Upper lobe of left lung (tissue), 6 donors: ENCODE results near the gene STARD9. TPM values are rescaled to one million over a fixed set of nuclear protein-coding genes. Genes with fewer than 3 reads are reported as not detected.

Experiments
- ATAC-seq, 2 donors: fragments of 200-7000 bp; cut with Tn5 transposase; one replicate each; pipeline ENCODE4 v1.9.1; 2022; ENCODE audit warnings: mild to moderate bottlenecking in 2 of 2, moderate library complexity in 2 of 2; ENCODE audit not compliant: low FRiP score in 2 of 2
- DNase-seq, 2 donors: peaks; one replicate each; pipeline ENCODE4 v3.0.0-alpha.2; 2019 to 2020
- H3K27ac ChIP-seq, 4 donors: fragments of 200-600 bp; sonication (generic); one replicate each; pipeline ENCODE4 v1.5.1; 2016 to 2019
- H3K27me3 ChIP-seq, 4 donors: fragments of 200-600 bp; sonication (generic); one replicate each; pipeline ENCODE4 v1.5.1; 2017 to 2019
- H3K36me3 ChIP-seq, 4 donors: fragments of 200-600 bp; sonication (generic); one replicate each; pipeline ENCODE4 v1.5.1; 2016 to 2019
- H3K4me1 ChIP-seq, 4 donors: fragments of 200-600 bp; sonication (generic); one replicate each; pipeline ENCODE4 v1.5.1; 2018 to 2019
- H3K4me3 ChIP-seq, 4 donors: fragments of 200-600 bp; sonication (generic); one replicate each; pipeline ENCODE4 v1.5.1; 2017 to 2019; ENCODE audit warnings: mild to moderate bottlenecking in 2 of 4, moderate library complexity in 1 of 4
- H3K9me3 ChIP-seq, 4 donors: fragments of 200-600 bp; sonication (generic); one replicate each; pipeline ENCODE4 v1.5.1; 2018 to 2019
- CTCF ChIP-seq, 6 experiments: fragments of 450-650 bp in 4 of 6; fragments of 200-600 bp in 2 of 6; sonication (generic) in 2 of 6; IDR thresholded peaks; one replicate each; pipeline ENCODE4 v1.5.1; 2016 to 2019; ENCODE audit warnings: antibody characterized with exemption in 6 of 6
- EP300 ChIP-seq, 4 donors: sonication (generic); formaldehyde crosslinking; IDR thresholded peaks; one replicate each; pipeline ENCODE4 v1.5.1; 2017; ENCODE audit warnings: antibody characterized with exemption in 4 of 4, control low read depth in 2 of 4
- POLR2A ChIP-seq, 4 donors: fragments of 450-650 bp; IDR thresholded peaks; one replicate each; pipeline ENCODE4 v1.5.1; 2016 to 2017; ENCODE audit warnings: antibody characterized with exemption in 4 of 4, mild to moderate bottlenecking in 2 of 4
- POLR2AphosphoS5 ChIP-seq, 2 donors: sonication (generic); formaldehyde crosslinking; IDR thresholded peaks; one replicate each; pipeline ENCODE4 v1.5.1; 2017; ENCODE audit warnings: antibody characterized with exemption in 2 of 2
- WGBS, 2 donors: methylation state at CpG; one replicate each; pipeline ENCODE4 v1.1.5; 2017 to 2018; 5-methylcytosine and 5-hydroxymethylcytosine counted together
- total RNA-seq, 6 donors: library from RNA; depleted of rRNA in 4 of 6; stranded (reverse); fragments of >200 nt in 4 of 6; gene quantifications; one replicate each; pipeline versions ENCODE4 v1.1.0 to v1.2.1, GENCODE V29; 2016 to 2021
- donor health status: DM: no; HTN: no; CAD: no; lungs with moderate emphysema.
- donor health status: DM: no; HTN: yes; CAD: no; lungs with severe emphysema.

STARD9 gene
- total RNA-seq, 6 donors from 2014 or later: 14.6 to 141 (median 28.8) TPM

- H3K27me3 ChIP-seq: no peaks in the 10 kb centered on the region
- ATAC-seq: no peak
- no peak overlapping the region for H3K4me3 ChIP-seq
- peaks cover 16 to 21% (median 17%) of the 10 kb centered on the region in 4 donors for H3K4me1 ChIP-seq
- DNase-seq: no peak
- no peaks in the 10 kb centered on the region for H3K9me3 ChIP-seq
- TF ChIP-seq EP300 (IDR thresholded peaks at IDR 0.05): no peak
- H3K36me3 ChIP-seq: peaks cover 22 to 57% (median 48%) of the 10 kb centered on the region in 4 donors
- no peak overlapping the region for H3K27ac ChIP-seq
- WGBS, 2 donors: 93 to 97% methylated on average over 3 to 6 of the region's 6 CpGs
Observed at GRCh38 chr15:42734076-42734672, 158.8 kb downstream of the STARD9 start.

DNA sequence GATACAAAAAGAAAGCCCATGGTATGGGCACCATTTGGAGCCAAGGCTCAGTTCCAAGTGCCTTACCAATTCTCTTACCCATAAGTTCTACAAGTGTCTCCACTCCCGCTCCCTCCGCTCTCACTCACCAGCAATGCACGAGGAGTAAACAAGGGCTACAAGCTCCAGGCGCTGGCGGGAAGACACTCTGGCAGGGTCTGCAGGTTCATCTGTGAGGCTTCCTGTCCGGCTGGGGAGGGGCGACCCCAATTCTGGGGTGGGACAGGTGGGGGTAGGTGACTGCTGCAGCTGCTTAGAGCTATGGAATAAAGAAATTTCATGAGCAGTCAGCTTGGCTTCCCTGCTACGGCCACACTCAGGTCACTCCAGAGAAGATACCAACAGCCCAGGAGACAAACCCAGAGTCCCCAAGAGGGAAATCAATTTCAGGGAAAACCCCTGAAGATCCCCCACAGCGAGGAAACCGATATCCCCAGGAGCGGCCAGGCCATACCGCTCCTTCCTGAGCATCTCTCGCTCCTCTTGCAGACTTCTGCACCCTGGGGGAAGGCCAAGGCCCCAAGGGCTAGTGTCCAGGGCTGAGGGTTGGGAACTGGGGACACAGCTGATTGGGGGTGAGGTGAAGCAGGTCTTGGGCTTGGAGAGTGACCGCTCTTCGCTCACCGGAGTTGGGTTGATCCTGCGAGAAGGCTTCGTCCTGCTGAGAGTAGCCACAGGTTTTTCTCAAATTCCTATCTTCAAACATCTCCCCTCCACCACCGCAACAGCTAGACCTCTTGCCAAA is 160.2 kb downstream of the STARD9 start:
- peaks cover 20 to 43% (median 35%) of the 10 kb centered on the region in 4 donors for H3K36me3 ChIP-seq
- no peaks in the 10 kb centered on the region for H3K27me3 ChIP-seq
- no peaks in the 10 kb centered on the region for H3K9me3 ChIP-seq
- ATAC-seq: no peak
- TF ChIP-seq EP300 (IDR thresholded peaks at IDR 0.05): no peak
- TF ChIP-seq POLR2AphosphoS5 (IDR thresholded peaks at IDR 0.05): no peak
- no peak for TF ChIP-seq CTCF (IDR thresholded peaks at IDR 0.05)
- no peak for TF ChIP-seq POLR2A (IDR thresholded peaks at IDR 0.05)
- no peak for DNase-seq
- H3K4me1 ChIP-seq: peaks cover 16 to 21% (median 17%) of the 10 kb centered on the region in 4 donors
- 88 to 89% methylated on average over 15 to 19 of the region's 19 CpGs for WGBS, 2 donors
- peak overlapping the region in 3 of 4 donors; percentile 82 to 100 (median 99) for H3K4me3 ChIP-seq
- H3K27ac ChIP-seq: peak overlapping the region in 1 of 4 donors; percentile 90

- Histone ChIP-seq H3K4me3 (peak overlapping the region; percentile 82 to 100 (median 92)), H3K27ac (peak overlapping the region; percentile 82 to 93 (median 90)), H3K36me3 (peaks cover 15 to 36% (median 29%) of the 10 kb centered on the region in 4 donors), H3K4me1 (peaks cover 16 to 21% (median 17%) of the 10 kb centered on the region in 4 donors), H3K27me3 (no peaks in the 10 kb centered on the region), H3K9me3 (no peaks in the 10 kb centered on the region)
- WGBS, 2 donors: 6 to 7% methylated on average over 10 to 15 of the region's 55 CpGs
- TF ChIP-seq POLR2AphosphoS5 (IDR thresholded peaks at IDR 0.05): no peak
- ATAC-seq (peak in 1 of 2 donors; percentile 68), DNase-seq (no peak)
Observed at GRCh38 chr15:42736178-42736792, 160.9 kb downstream of the STARD9 start.

GRCh38 chr15:42736793-42737528 is 161.6 kb downstream of the STARD9 start, which contains the start of gene CDAN1:
Gene CDAN1, minus strand, starts transcription at chr15:42737128. Its CDS starts 26 bp downstream, at chr15:42737102.
- Histone ChIP-seq H3K27me3 (no peaks in the 10 kb centered on the region), H3K4me3 (peak within 1 kb of the TSS; percentile 82 to 100 (median 92)), H3K4me1 (peaks cover 16 to 21% (median 17%) of the 10 kb centered on the region in 4 donors), H3K9me3 (no peaks in the 10 kb centered on the region), H3K36me3 (peaks cover 9 to 29% (median 23%) of the 10 kb centered on the region in 4 donors), H3K27ac (peak within 1 kb of the TSS; percentile 82 to 93 (median 90))
- DNase-seq (peak; percentile 94 to 99), ATAC-seq (peak; percentile 96 to 98)
- 0 to 1% methylated on average over 18 to 28 of the region's 76 CpGs for WGBS, 2 donors
- TF ChIP-seq POLR2AphosphoS5 (IDR thresholded peaks at IDR 0.05) (peak; percentile 64 to 90), EP300 (IDR thresholded peaks at IDR 0.05) (no peak), POLR2A (IDR thresholded peaks at IDR 0.05) (peak in 3 of 4 donors; percentile 53 to 89 (median 62)), CTCF (IDR thresholded peaks at IDR 0.05) (peak in 4 of 6 experiments; percentile 6 to 38 (median 22))

DNA sequence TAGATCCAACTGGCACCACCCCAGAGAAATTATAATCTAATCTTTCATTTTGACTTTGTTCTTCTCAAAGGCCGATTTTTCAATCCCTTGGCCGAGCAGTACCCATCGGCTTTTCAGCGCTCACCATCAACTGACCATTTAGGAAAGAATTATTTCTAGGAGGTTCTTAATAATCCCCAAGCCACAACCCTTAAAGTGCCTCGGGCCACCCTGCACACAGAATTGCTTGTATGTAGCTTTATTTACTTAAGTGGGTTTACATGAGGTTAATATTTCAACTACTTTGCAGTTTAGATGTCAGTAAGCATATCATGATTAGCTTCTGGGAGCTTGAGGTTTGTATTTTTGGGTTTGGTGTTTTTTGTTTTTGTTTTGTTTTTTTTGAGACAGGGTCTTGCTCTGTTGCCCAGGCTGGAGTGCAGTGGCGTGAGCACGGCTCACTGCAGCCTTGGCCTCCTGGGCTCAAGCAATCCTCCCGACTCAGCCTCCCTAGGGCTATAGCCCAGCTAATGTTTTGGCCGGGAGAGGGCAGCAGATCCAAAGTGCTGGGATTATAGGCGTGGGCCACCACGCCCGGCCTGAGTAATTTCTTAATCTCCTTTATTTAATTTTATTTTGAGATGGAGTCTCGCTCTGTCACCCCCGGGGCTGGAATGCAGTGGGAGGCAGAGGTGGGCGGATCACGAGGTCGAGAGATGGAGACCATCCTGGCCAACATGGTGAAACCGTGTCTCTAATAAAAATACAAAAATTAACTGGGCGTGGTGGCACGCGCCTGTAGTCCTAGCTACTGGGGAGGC is 162.3 kb downstream of the STARD9 start:
- H3K9me3 ChIP-seq: no peaks in the 10 kb centered on the region
- ATAC-seq (no peak), DNase-seq (no peak)
- peaks cover 9 to 24% (median 15%) of the 10 kb centered on the region in 4 donors for H3K36me3 ChIP-seq
- 81 to 83% methylated on average over 17 to 21 of the region's 21 CpGs for WGBS, 2 donors
- no peaks in the 10 kb centered on the region for H3K27me3 ChIP-seq
- TF ChIP-seq POLR2AphosphoS5 (IDR thresholded peaks at IDR 0.05): no peak
- no peak for TF ChIP-seq POLR2A (IDR thresholded peaks at IDR 0.05)
- TF ChIP-seq CTCF (IDR thresholded peaks at IDR 0.05): no peak
- no peak for TF ChIP-seq EP300 (IDR thresholded peaks at IDR 0.05)
- peak overlapping the region; percentile 82 to 93 (median 90) for H3K27ac ChIP-seq
- H3K4me1 ChIP-seq: peaks cover 16 to 21% (median 17%) of the 10 kb centered on the region in 4 donors
- peak overlapping the region in 3 of 4 donors; percentile 82 to 100 (median 99) for H3K4me3 ChIP-seq
